CD14-positive monocyte (primary cell): ENCODE results near the gene CXCL16. TPM values are rescaled to one million over a fixed set of nuclear protein-coding genes. Genes with fewer than 3 reads are reported as not detected.
A peak's percentile ranks its signal among the peaks of the same experiment; 100 is the strongest.

Experiments
- DNase-seq, 3 donors: peaks; one replicate each; pipeline ENCODE4 v3.0.0-alpha.2; 2011 to 2022
- H2AFZ ChIP-seq: 2 replicates; pipeline ENCODE4 v1.6.0; 2012; ENCODE audit warnings: mild to moderate bottlenecking, low read depth, low read length, inconsistent platforms; ENCODE audit not compliant: insufficient read depth, poor library complexity, severe bottlenecking
- H3K27ac ChIP-seq, 2 donors: 1 replicate in 1 of 2; 2 replicates in 1 of 2; pipeline ENCODE4 v1.5.1; 2012 to 2013; ENCODE audit warnings: low read length in 2 of 2, control low read depth in 1 of 2, inconsistent platforms in 1 of 2, low read depth in 1 of 2, mild to moderate bottlenecking in 1 of 2
- H3K27me3 ChIP-seq, 2 donors: one replicate each; pipeline versions ENCODE4 v1.6.0 to v1.6.1; 2011 to 2013; ENCODE audit warnings: low read length in 2 of 2; ENCODE audit not compliant: control insufficient read depth in 2 of 2, insufficient read depth in 2 of 2
- H3K36me3 ChIP-seq, 2 donors: replicated peaks in 1 of 2; 1 replicate in 1 of 2; 2 replicates in 1 of 2; pipeline versions ENCODE4 v1.5.1 to v1.6.1; 2012 to 2013; ENCODE audit warnings: low read length in 2 of 2, control low read depth in 1 of 2, inconsistent platforms in 1 of 2, mild to moderate bottlenecking in 1 of 2; ENCODE audit not compliant: insufficient read depth in 2 of 2, control insufficient read depth in 1 of 2
- H3K4me1 ChIP-seq, 2 donors: 1 replicate in 1 of 2; 2 replicates in 1 of 2; pipeline versions ENCODE4 v1.5.1 to v1.6.1; 2012 to 2013; ENCODE audit warnings: low read length in 2 of 2, control low read depth in 1 of 2, inconsistent platforms in 1 of 2, mild to moderate bottlenecking in 1 of 2, moderate library complexity in 1 of 2; ENCODE audit not compliant: insufficient read depth in 2 of 2, control insufficient read depth in 1 of 2
- H3K4me2 ChIP-seq: replicated peaks from 2 replicates; pipeline ENCODE3; 2012; ENCODE audit warnings: low read length, moderate library complexity, mild to moderate bottlenecking; ENCODE audit not compliant: poor library complexity, severe bottlenecking; ENCODE audit errors: extremely low read depth
- H3K4me3 ChIP-seq, 3 experiments: fragments of 200-600 bp in 1 of 3; sonication (generic) in 1 of 3; replicated peaks in 1 of 3; 1 replicate in 2 of 3; 2 replicates in 1 of 3; pipeline ENCODE4 v1.5.1; 2011 to 2013; ENCODE audit warnings: low read length in 3 of 3, mild to moderate bottlenecking in 3 of 3, control low read depth in 2 of 3, low read depth in 2 of 3, inconsistent platforms in 1 of 3, moderate library complexity in 1 of 3
- H3K79me2 ChIP-seq: 2 replicates; pipeline ENCODE4 v1.6.0; 2012; ENCODE audit warnings: mild to moderate bottlenecking, control low read depth, inconsistent platforms, low read length, moderate library complexity; ENCODE audit not compliant: insufficient read depth
- H3K9ac ChIP-seq: 2 replicates; pipeline ENCODE4 v1.6.0; 2017; ENCODE audit warnings: low read length, mild to moderate bottlenecking; ENCODE audit not compliant: insufficient read depth, poor library complexity, severe bottlenecking
- H3K9me3 ChIP-seq, 2 donors: replicated peaks in 1 of 2; 1 replicate in 1 of 2; 2 replicates in 1 of 2; pipeline versions ENCODE4 v1.5.1 to v1.6.1; 2012 to 2013; ENCODE audit warnings: low read length in 2 of 2, control low read depth in 1 of 2; ENCODE audit not compliant: control insufficient read depth in 1 of 2, insufficient read depth in 1 of 2
- H4K20me1 ChIP-seq: 2 replicates; pipeline ENCODE4 v1.6.0; 2012; ENCODE audit warnings: mild to moderate bottlenecking, low read length, control low read depth, moderate library complexity; ENCODE audit not compliant: insufficient read depth
- H3K27ac Mint-ChIP-seq, 7 donors: one replicate each; pipeline ENCODE4 v1.8.0; 2020; ENCODE audit warnings: mild to moderate bottlenecking in 7 of 7, mixed read lengths in 7 of 7, moderate library complexity in 6 of 7, inconsistent platforms in 2 of 7
- H3K27me3 Mint-ChIP-seq, 3 donors: one replicate each; pipeline ENCODE4 v1.8.0; 2021 to 2022; ENCODE audit warnings: low read depth in 3 of 3, mild to moderate bottlenecking in 3 of 3, mixed read lengths in 3 of 3, moderate library complexity in 3 of 3, inconsistent platforms in 1 of 3
- H3K36me3 Mint-ChIP-seq, 2 donors: one replicate each; pipeline ENCODE4 v1.8.0; 2020; ENCODE audit warnings: mixed read lengths in 2 of 2, inconsistent platforms in 1 of 2, mild to moderate bottlenecking in 1 of 2
- H3K4me1 Mint-ChIP-seq: one replicate; pipeline ENCODE4 v1.8.0; 2020; ENCODE audit warnings: mild to moderate bottlenecking, mixed read lengths
- H3K4me3 Mint-ChIP-seq, 2 donors: one replicate each; pipeline ENCODE4 v1.8.0; 2020; ENCODE audit warnings: mild to moderate bottlenecking in 2 of 2, mixed read lengths in 2 of 2, moderate library complexity in 1 of 2
- H3K9me3 Mint-ChIP-seq, 7 donors: one replicate each; pipeline ENCODE4 v1.8.0; 2020 to 2022; ENCODE audit warnings: mixed read lengths in 7 of 7, mild to moderate bottlenecking in 6 of 7, moderate library complexity in 6 of 7, inconsistent platforms in 2 of 7
- CTCF ChIP-seq: fragments of 200-600 bp; IDR thresholded peaks from one replicate; pipeline ENCODE4 v1.8.0; 2022; ENCODE audit warnings: antibody characterized with exemption, mild to moderate bottlenecking
- WGBS: methylation state at CpG from one replicate; pipeline ENCODE4 v1.1.5; 2013; ENCODE audit warnings: missing lambda C conversion rate; ENCODE audit not compliant: insufficient coverage; 5-methylcytosine and 5-hydroxymethylcytosine counted together
- intact Hi-C, 2 donors: fragments of 100-400 bp; cut with micrococcal nuclease; formaldehyde crosslinking; loops; one replicate each; pipeline versions ENCODE4 v1.15.0 to v1.15.1; 2023
- polyA plus RNA-seq, 3 donors: library from polyadenylated mRNA; depleted of rRNA in 1 of 3; unstranded in 2 of 3; stranded (reverse) in 1 of 3; fragments of 300-500 nt in 2 of 3; fragments of >200 nt in 1 of 3; fragmentation: Illumina TruSeq in 2 of 3; gene quantifications; 1 replicate in 2 of 3; 2 replicates in 1 of 3; pipeline ENCODE4 v1.2.3, GENCODE V29; 2012 to 2021

Gene CXCL16
- polyA plus RNA-seq, 3 donors: 68.1 to 204 (median 103) TPM

GRCh38 chr17:4753392-4753791, 13.7 kb upstream of the CXCL16 start:
- Histone ChIP-seq H3K79me2 (no peaks in the 10 kb centered on the region), H4K20me1 (no peaks in the 10 kb centered on the region), H3K27me3 (peaks cover 6 to 9% of the 10 kb centered on the region in 2 donors), H3K9ac (no peak overlapping the region), H3K4me2 (no peak overlapping the region), H3K4me3 (no peak overlapping the region), H2AFZ (no peak overlapping the region), H3K9me3 (no peaks in the 10 kb centered on the region), H3K27ac (no peak overlapping the region), H3K4me1 (peaks cover 19 to 20% of the 10 kb centered on the region in 2 donors), H3K36me3 (no peaks in the 10 kb centered on the region)
- Mint-ChIP-seq H3K4me1 (peaks cover 26% of the 10 kb centered on the region), H3K27me3 (peaks cover 22 to 54% (median 25%) of the 10 kb centered on the region in 3 donors), H3K9me3 (no peaks in the 10 kb centered on the region), H3K36me3 (no peaks in the 10 kb centered on the region), H3K27ac (no peak overlapping the region), H3K4me3 (no peak overlapping the region)
- no peak for TF ChIP-seq CTCF
- no CpG with 5 or more reads among the region's 1 CpG for WGBS
- intact Hi-C loops: no loop called here
- DNase-seq: no peak

GRCh38 chr17:4751932-4752331, 12.2 kb upstream of the CXCL16 start:
- H3K27me3 Mint-ChIP-seq: peaks cover 20 to 49% (median 24%) of the 10 kb centered on the region in 3 donors

More at GRCh38 chr17:4751932-4752331, 12.2 kb upstream of the CXCL16 start:
- Histone ChIP-seq H3K9me3 (no peaks in the 10 kb centered on the region), H3K79me2 (no peaks in the 10 kb centered on the region), H3K4me3 (no peak overlapping the region), H4K20me1 (no peaks in the 10 kb centered on the region), H2AFZ (no peak overlapping the region), H3K27ac (no peak overlapping the region), H3K4me1 (peaks cover 33 to 34% of the 10 kb centered on the region in 2 donors), H3K4me2 (no peak overlapping the region), H3K9ac (no peak overlapping the region), H3K27me3 (peaks cover 5 to 9% of the 10 kb centered on the region in 2 donors), H3K36me3 (no peaks in the 10 kb centered on the region)
- H3K4me3 Mint-ChIP-seq: peak overlapping the region in 1 of 2 donors; percentile 11
- peaks cover 40% of the 10 kb centered on the region for H3K4me1 Mint-ChIP-seq
- no peak overlapping the region for H3K27ac Mint-ChIP-seq
- no peaks in the 10 kb centered on the region for H3K9me3 Mint-ChIP-seq
- 93% methylated on average over 2 of the region's 5 CpGs for WGBS
- no peak for TF ChIP-seq CTCF
- intact Hi-C loops: no loop called here
- H3K36me3 Mint-ChIP-seq: no peaks in the 10 kb centered on the region
- no peak for DNase-seq
